ENCODE results near the gene CPNE2.

Gene CPNE2

DNA sequence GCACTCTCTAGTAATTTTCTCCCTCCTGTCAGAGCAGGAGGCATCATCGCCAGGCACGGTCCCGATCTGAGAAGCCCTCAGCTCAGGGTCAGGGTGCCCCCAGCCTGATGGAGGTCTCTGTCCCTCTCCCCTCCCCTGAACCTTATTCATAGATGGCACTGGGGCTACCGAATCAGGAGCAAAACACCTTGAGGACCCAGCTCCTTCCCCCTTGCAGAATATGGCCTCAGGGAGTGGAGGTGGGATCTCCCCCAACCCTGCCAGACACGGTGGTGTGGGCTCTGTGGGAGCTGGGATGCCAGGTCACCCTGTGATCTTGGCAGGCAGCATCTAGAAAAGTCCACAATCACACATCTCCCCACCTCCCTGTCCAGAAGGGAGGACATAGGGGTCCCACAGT is 2.5 kb downstream of the CPNE2 start:
- H3K9me3 ChIP-seq (ENCODE audit: low read length): no peaks in the 10 kb centered on the region
- TF ChIP-seq, protein P1, sequence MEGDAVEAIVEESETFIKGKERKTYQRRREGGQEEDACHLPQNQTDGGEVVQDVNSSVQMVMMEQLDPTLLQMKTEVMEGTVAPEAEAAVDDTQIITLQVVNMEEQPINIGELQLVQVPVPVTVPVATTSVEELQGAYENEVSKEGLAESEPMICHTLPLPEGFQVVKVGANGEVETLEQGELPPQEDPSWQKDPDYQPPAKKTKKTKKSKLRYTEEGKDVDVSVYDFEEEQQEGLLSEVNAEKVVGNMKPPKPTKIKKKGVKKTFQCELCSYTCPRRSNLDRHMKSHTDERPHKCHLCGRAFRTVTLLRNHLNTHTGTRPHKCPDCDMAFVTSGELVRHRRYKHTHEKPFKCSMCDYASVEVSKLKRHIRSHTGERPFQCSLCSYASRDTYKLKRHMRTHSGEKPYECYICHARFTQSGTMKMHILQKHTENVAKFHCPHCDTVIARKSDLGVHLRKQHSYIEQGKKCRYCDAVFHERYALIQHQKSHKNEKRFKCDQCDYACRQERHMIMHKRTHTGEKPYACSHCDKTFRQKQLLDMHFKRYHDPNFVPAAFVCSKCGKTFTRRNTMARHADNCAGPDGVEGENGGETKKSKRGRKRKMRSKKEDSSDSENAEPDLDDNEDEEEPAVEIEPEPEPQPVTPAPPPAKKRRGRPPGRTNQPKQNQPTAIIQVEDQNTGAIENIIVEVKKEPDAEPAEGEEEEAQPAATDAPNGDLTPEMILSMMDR (IDR thresholded peaks at IDR 0.05; ENCODE audit: low read length): no peak
- no peak for TF ChIP-seq EZH2 (IDR thresholded peaks at IDR 0.05; ENCODE audit: borderline replicate concordance, low read length)
- H3K9ac ChIP-seq (ENCODE audit: low read length): no peak overlapping the region
- H3K79me2 ChIP-seq (ENCODE audit: insufficient read depth, low read length): no peaks in the 10 kb centered on the region
- H3K9me2 ChIP-seq (ENCODE audit: low read depth, low read length): no peaks in the 10 kb centered on the region
- H3K4me1 ChIP-seq (ENCODE audit: insufficient read depth, low read length, severe bottlenecking): peaks cover 22% of the 10 kb centered on the region
- H3K4me2 ChIP-seq (ENCODE audit: low read length): no peak overlapping the region
- H3K36me3 ChIP-seq (ENCODE audit: insufficient read depth, low read length): no peaks in the 10 kb centered on the region; the same call in 1 of the 2 replicates
- H3K27me3 ChIP-seq (ENCODE audit: insufficient read depth, low read length): peaks cover 5% of the 10 kb centered on the region; the same call in 1 of the 2 replicates
- H3F3A ChIP-seq (ENCODE audit: insufficient read depth, low read length): no peaks in the 10 kb centered on the region
- no peak overlapping the region for H3K27ac ChIP-seq (ENCODE audit: low read depth, low read length, poor library complexity, severe bottlenecking)
- H3K4me3 ChIP-seq (ENCODE audit: low read depth, low read length, poor library complexity, severe bottlenecking): no peak overlapping the region
- H4K20me1 ChIP-seq (ENCODE audit: insufficient read depth, low read length): no peaks in the 10 kb centered on the region
- H2AFZ ChIP-seq (ENCODE audit: low read length): no peak overlapping the region

DNA sequence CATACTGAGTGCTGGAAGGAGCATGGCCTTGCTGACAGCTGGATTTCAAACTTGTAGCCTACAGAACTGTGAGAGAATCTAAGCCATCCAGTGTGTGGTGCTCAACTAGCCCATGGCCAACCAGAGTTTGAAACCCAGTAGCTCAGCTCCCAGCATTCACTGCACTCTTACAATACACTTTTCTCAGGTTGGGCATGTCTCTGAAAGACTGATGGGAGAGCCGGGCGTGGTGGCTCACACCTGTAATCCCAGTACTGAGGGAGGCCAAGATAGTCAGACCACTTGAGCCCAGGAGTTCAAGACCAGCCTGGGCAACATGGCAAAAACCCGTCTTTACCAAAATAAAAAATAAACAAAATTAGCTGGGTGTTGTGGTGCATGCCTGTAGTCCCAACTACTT is 3.8 kb downstream of the CPNE2 start:
- Histone ChIP-seq H3K27me3 (ENCODE audit: insufficient read depth, low read length) (peaks cover 5% of the 10 kb centered on the region; the same call in 1 of the 2 replicates), H3F3A (ENCODE audit: insufficient read depth, low read length) (no peaks in the 10 kb centered on the region), H3K9ac (ENCODE audit: low read length) (no peak overlapping the region), H3K79me2 (ENCODE audit: insufficient read depth, low read length) (no peaks in the 10 kb centered on the region), H2AFZ (ENCODE audit: low read length) (no peak overlapping the region), H3K36me3 (ENCODE audit: insufficient read depth, low read length) (no peaks in the 10 kb centered on the region; the same call in 1 of the 2 replicates), H3K4me2 (ENCODE audit: low read length) (no peak overlapping the region), H3K27ac (ENCODE audit: low read depth, low read length, poor library complexity, severe bottlenecking) (no peak overlapping the region), H3K9me3 (ENCODE audit: low read length) (no peaks in the 10 kb centered on the region), H3K9me2 (ENCODE audit: low read depth, low read length) (no peaks in the 10 kb centered on the region), H3K4me3 (ENCODE audit: low read depth, low read length, poor library complexity, severe bottlenecking) (no peak overlapping the region), H4K20me1 (ENCODE audit: insufficient read depth, low read length) (no peaks in the 10 kb centered on the region), H3K4me1 (ENCODE audit: insufficient read depth, low read length, severe bottlenecking) (peaks cover 20% of the 10 kb centered on the region)
- no peak for TF ChIP-seq EZH2 (IDR thresholded peaks at IDR 0.05; ENCODE audit: borderline replicate concordance, low read length)
- TF ChIP-seq, protein P1 (IDR thresholded peaks at IDR 0.05; ENCODE audit: low read length): no peak

DNA sequence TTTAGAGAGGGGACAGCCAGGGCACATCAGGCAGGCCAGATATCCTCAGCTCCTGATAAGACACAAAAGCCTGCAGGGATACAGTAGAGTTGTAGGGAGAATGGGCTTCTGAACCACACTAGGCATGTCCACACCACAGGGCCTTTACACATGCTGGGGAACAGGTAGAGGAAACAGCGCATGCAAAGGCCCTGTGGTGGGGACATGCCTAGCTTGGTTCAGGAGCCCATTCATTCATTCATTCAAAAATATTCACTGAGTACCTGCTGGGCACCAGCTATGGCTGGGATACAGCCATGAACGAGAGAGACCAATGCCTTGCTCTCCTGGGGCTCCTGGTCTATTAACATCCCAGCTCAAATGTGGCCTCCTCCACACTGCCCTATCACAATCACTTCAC is 4.4 kb downstream of the CPNE2 start:
- no peaks in the 10 kb centered on the region for H3K9me2 ChIP-seq (ENCODE audit: low read depth, low read length)
- no peaks in the 10 kb centered on the region for H3K9me3 ChIP-seq (ENCODE audit: low read length)
- H4K20me1 ChIP-seq (ENCODE audit: insufficient read depth, low read length): no peaks in the 10 kb centered on the region
- TF ChIP-seq EZH2 (IDR thresholded peaks at IDR 0.05; ENCODE audit: borderline replicate concordance, low read length): no peak
- TF ChIP-seq, protein P1 (IDR thresholded peaks at IDR 0.05; ENCODE audit: low read length): no peak
- no peaks in the 10 kb centered on the region for H3F3A ChIP-seq (ENCODE audit: insufficient read depth, low read length)
- H3K27ac ChIP-seq (ENCODE audit: low read depth, low read length, poor library complexity, severe bottlenecking): no peak overlapping the region
- H2AFZ ChIP-seq (ENCODE audit: low read length): no peak overlapping the region
- H3K9ac ChIP-seq (ENCODE audit: low read length): no peak overlapping the region
- no peak overlapping the region for H3K4me2 ChIP-seq (ENCODE audit: low read length)
- no peak overlapping the region for H3K4me3 ChIP-seq (ENCODE audit: low read depth, low read length, poor library complexity, severe bottlenecking)
- H3K27me3 ChIP-seq (ENCODE audit: insufficient read depth, low read length): 0 out of 2 replicates have a peak, but pooled peaks cover 5% of the 10 kb centered on the region
- peaks cover 15% of the 10 kb centered on the region for H3K4me1 ChIP-seq (ENCODE audit: insufficient read depth, low read length, severe bottlenecking)
- H3K36me3 ChIP-seq (ENCODE audit: insufficient read depth, low read length): no peaks in the 10 kb centered on the region
- H3K79me2 ChIP-seq (ENCODE audit: insufficient read depth, low read length): no peaks in the 10 kb centered on the region

All from OCI-LY1 (cell line).